Lower leg skin (tissue), 3 donors: ENCODE data around the gene AMOTL2.

Experiments used
- POLR2A ChIP-seq, 2 donors: fragments of 450-650 bp; IDR thresholded peaks; one replicate each; pipeline ENCODE4 v1.6.1; 2016 to 2017; ENCODE audit warnings: antibody characterized with exemption in 2 of 2, mild to moderate bottlenecking in 1 of 2, moderate library complexity in 1 of 2
- TF ChIP-seq, protein P1 (sequence below), 3 donors: fragments of 450-650 bp; IDR thresholded peaks; one replicate each; pipeline ENCODE4 v1.5.1; 2016; ENCODE audit warnings: antibody characterized with exemption in 3 of 3, mild to moderate bottlenecking in 3 of 3, moderate library complexity in 2 of 3

GRCh38 chr3:134361162-134361835, 12.9 kb downstream of the AMOTL2 start:
- TF ChIP-seq, protein P1, sequence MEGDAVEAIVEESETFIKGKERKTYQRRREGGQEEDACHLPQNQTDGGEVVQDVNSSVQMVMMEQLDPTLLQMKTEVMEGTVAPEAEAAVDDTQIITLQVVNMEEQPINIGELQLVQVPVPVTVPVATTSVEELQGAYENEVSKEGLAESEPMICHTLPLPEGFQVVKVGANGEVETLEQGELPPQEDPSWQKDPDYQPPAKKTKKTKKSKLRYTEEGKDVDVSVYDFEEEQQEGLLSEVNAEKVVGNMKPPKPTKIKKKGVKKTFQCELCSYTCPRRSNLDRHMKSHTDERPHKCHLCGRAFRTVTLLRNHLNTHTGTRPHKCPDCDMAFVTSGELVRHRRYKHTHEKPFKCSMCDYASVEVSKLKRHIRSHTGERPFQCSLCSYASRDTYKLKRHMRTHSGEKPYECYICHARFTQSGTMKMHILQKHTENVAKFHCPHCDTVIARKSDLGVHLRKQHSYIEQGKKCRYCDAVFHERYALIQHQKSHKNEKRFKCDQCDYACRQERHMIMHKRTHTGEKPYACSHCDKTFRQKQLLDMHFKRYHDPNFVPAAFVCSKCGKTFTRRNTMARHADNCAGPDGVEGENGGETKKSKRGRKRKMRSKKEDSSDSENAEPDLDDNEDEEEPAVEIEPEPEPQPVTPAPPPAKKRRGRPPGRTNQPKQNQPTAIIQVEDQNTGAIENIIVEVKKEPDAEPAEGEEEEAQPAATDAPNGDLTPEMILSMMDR (IDR thresholded peaks at IDR 0.05): no peak
- no peak for TF ChIP-seq POLR2A (IDR thresholded peaks at IDR 0.05)
